IPS-NIHi7 (cell line): ENCODE measurements around the gene NCKIPSD.
A peak's percentile ranks its signal among the peaks of the same experiment; 100 is the strongest.
"Not testable (repeated sequence)": the region's sequence is repeated elsewhere in the genome, so short reads cannot be mapped to it uniquely, and the experiment has no call there.

Experiments used
- DNase-seq: peaks from one replicate; pipeline ENCODE4 v3.0.0; 2012; ENCODE audit warnings: mixed read lengths; ENCODE audit errors: extremely low spot score

The NCKIPSD gene

DNA sequence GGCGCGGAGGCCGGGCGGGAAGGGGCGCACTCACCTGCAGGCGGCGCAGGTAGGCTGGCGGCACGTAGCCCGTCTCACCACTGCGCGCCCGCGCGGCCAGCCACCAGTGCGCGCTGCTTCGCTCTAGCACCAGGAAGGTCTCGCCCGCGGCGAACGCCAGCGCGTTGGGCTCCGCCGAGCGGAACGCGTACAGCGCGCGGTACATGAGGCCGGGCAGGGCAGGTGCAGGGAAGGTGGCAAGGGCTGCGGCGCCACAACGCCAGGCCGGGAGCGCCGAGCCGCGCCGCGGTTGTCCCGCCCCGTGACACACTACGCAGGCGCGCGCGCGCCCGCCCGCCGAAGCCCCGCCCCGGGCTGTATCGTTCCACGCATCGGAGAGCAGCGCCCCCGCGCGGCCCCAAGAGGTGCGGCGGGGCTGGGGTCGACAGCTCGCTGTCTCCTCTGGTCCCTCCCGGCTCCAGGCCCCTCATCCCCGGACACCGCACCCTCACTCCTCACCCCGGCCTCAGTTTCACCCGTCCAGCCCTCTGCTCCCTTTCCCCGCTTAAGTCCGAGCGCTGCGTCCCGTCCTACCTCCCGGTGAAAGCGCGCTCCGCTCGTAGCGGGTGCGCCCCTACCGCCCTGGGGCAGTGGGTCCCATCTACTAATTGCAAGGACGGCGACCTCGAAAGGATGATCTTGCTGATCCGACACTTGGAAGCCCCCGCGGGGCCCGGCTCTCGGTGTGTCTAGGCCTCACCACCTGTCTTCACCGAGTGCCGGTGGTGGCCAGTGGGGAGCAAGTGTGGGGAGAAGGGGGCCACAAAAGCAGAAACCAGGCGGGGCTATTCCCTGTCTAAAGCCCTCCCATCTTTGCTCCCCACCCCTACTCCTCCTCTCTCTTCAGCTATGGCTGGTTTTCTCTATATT lies at the start of gene NCKIPSD:
TSS of gene NCKIPSD (minus strand) at position 313 of the 909 bp plus-strand sequence. CDS start at position 205, 108 bp downstream.
- peak; percentile 95 for DNase-seq

DNA sequence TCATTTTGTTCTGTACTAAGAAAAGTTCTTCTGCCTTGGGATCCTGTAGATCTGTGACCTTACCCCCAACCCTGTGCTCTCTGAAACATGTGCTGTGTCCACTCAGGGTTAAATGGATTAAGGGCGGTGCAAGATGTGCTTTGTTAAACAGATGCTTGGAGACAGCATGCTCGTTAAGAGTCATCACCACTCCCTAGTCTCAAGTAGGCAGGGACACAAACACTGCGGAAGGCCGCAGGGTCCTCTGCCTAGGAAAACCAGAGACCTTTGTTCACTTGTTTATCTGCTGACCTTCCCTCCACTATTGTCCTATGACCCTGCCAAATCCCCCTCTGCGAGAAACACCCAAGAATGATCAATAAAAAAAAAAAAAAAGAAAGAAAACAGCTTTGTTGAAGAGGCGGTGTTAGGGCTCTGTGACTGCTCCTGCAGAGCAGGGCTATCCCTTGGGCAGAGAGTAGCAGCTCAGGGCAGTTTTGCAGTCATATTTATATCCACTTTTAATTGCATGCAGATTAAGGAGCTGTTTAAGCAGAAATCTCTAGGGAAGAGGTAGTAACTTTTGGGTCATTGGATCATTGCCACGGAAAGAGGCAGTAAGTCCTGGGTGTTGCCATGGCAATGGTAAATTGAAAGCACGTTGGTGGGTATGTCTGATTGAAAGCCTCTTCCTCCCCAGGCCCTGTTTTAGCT lies 49.5 kb upstream of the NCKIPSD start:
- not testable (repeated sequence) for DNase-seq

DNA sequence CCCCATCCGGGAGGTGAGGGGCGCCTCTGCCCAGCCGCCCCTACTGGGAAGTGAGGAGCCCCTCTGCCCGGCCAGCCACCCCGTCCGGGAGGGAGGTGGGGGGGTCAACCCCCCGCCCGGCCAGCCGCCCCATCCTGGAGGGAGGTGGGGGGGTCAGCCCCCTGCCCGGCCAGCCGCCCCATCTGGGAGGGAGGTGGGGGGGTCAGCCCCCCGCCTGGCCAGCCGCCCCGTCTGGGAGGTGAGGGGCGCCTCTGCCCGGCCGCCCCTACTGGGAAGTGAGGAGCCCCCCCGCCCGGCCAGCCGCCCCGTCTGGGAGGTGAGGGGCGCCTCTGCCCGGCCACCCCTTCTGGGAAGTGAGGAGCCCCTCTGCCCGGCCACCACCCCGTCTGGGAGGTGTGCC lies 48.8 kb upstream of the NCKIPSD start:
- DNase-seq = not testable (repeated sequence)

DNA sequence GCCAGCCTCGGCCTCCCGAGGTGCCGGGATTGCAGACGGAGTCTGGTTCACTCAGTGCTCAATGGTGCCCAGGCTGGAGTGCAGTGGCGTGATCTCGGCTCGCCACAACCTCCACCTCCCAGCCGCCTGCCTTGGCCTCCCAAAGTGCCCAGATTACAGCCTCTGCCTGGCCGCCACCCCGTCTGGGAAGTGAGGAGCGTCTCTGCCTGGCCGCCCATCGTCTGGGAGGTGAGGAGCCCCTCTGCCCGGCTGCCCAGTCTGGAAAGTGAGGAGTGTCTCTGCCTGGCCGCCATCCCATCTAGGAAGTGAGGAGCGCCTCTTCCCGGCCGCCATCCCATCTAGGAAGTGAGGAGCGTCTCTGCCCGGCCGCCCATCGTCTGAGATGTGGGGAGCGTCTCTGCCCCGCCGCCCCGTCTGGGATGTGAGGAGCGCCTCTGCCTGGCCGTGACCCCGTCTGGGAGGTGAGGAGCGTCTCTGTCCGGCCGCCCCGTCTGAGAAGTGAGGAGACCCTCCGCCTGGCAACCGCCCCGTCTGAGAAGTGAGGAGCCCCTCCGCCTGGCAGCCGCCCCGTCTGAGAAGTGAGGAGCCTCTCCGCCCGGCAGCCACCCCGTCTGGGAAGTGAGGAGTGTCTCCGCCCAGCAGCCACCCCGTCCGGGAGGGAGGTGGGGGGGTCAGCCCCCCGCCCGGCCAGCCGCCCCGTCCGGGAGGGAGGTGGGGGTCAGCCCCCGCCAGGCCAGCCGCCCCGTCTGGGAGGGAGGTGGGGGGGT lies 48.2 kb upstream of the NCKIPSD start:
- DNase-seq = not testable (repeated sequence)

DNA sequence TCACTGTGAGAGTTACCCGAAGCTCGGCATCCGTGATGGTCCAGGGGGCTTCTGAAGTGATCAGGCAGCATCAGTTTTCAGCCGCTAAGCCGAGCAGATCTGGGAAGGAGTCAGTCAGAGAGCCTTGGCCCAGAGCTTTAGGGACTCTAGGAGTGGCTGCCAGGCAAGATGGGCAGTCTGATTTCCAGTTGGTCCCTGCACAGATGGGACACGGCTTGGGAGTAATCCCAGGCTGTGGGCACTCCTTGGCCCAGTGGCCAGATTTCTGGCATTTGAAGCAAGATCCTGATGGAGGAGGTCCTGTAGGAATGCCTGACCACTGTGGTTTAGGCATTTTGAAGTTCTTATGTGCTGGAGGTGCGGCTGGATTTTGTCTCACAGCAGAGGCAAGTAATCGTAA lies 41.8 kb upstream of the NCKIPSD start:
- no peak for DNase-seq

DNA sequence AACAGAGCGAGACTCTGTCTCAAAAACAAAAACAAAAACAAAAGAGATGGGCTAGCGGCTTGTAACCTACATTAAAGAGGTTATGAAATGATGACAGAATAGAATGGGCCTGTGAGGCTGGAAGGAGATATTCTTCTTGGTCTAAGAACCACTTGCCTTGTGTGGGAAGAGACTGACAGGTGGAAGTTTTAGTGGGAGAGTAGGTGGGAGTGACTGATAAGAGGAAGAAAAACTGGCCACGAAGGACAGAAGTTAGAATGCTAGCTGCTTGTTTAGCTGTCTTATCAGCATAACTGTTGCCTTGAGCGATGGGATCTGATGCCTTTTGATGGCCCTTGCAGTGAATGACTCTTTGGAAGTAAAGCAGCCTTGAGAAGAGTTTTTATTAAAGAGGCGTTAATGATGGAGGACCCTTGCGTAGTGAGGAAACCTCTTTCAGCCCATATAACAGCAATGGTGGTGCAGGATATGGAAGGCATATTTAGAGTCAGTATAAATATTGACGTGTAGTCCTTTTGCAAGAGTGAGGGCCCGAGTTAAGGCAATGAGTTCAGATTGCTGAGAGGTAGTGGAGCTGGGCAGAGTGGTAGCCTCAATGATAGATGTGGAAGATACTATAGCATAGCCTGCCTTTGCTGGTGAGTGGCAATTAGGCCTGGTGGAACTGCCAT lies 39.6 kb upstream of the NCKIPSD start:
- DNase-seq = not testable (repeated sequence)

DNA sequence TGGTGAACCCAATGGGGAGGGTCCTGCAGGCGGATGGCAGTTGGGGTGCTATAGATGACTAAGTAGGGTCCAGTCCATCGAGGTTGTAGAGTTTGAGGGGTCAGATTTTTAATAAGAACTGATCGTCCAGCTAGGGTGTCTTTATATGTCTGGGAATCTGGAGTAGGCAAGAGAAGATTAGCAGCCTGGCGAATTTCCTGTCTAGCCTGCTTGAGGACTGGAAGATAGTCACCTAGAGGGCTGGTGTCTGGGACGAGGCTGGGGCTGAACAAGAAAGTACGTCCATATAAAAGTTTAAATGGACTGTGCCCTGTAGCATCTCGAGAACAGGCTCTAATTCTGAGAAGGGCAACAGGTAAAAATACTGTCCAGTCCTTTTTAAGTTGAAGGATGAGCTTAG lies 38.0 kb upstream of the NCKIPSD start:
- DNase-seq = no peak

DNA sequence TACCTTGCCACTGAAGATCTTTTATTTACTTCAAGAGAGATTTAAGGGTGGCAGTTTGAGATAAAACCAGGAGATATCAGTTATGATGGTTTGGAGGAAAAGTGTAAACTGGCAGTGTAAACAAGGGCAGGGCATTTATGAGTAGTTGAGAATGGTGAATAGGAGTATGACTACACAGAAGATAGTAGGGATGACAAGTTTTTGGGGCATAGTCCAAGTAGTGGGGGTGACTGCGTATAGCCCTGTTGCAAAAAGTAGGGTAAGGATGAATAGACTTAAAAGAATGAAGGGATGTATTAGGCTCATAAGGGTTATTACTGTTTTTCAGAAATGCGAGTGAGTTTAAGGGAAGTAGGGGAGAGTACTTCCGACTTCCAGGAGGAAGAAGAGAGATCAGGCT lies 37.6 kb upstream of the NCKIPSD start:
- DNase-seq = not testable (repeated sequence)

DNA sequence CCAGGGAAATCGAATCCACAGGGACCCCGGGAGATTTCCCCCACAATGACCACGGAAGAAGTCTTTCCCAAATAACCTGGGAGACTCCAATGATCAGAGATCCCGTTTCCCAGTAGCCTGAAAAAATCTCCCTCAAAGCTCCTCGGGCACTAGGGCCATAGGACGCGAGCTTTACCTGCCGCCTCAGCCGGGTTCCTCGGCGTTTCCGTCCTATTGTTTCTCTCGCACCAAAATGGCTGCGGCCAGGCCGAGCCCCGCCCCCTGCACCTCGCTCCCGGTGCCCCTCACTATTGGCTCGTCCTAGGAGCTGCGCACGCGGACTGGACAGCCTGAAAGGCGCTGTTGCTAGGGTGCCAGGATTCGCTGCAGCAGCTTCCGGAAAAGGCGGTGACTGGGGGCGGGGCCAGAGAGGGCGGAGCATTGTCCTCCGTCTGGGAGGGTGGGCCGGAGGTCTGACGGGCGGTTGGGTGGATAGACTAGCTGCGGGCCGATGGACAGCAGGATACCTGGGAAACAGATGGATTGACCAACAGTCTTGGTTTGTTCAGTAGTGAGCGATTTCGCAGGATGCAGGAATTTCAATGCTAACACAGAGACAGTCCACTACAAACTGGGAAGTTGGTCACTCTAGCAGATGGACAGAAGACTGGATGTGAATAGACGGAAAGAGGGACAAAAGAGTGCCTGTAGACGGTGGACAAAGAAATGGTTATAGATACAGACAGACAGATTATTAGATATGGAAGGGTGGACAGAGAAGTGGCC lies 31.4 kb upstream of the NCKIPSD start, which contains the start of gene IP6K2:
TSS of gene IP6K2 (minus strand) at position 240 of the 765 bp plus-strand sequence. CDS start 21,930 bp downstream, outside the sequence.
- peak; percentile 99 for DNase-seq

DNA sequence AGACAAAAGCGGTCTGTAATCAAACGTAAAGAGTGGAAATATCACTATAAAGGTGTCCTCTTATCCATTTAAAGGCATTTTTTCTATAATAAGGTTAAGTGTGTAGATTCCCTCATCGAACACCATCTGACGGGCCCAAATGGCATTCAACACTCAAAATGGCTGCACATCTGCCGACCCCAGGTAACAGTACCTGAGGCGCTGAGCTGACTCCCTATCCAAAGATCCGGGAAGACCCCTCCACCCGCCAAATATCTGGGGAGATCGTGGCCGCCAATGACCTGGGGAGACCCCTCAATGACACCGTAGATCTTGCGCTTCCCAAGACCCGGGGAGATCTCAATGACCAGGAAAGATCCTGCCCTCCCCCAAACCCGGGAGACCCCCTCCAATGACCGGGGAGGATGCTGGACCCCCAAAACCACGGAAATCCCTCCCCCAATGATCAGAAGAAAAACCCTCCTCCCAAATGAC lies 30.8 kb upstream of the NCKIPSD start:
- peak; percentile 31 for DNase-seq

DNA sequence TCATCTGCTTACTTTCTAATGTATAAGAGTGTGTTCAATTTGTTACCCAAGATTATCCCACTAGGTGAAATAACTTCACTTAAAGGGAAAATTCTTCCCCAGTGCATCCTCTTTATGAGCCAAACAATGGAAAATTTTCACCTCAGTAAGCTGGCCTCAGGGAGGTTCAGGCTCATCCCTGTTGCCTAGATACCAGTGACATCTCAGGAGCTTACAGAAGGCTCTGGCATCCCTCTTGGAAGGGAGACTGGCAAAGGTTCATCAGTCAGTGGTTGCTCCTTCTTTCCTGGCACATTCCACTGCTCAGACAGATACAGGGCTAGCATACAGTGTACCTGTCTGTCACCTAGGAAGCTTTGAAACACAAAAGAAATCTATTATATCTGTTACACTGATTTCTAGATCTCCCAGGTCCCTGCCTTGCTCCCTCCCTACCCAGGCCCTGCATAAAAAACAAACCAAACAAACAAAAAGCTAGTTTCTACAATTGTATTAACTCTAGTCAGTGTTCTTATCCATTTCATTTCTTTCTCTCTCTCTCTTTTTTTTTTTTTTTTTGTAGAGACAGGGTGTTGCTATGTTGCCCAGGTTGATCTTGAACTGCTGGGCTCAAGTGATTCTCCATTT lies 29.6 kb upstream of the NCKIPSD start:
- no peak for DNase-seq

DNA sequence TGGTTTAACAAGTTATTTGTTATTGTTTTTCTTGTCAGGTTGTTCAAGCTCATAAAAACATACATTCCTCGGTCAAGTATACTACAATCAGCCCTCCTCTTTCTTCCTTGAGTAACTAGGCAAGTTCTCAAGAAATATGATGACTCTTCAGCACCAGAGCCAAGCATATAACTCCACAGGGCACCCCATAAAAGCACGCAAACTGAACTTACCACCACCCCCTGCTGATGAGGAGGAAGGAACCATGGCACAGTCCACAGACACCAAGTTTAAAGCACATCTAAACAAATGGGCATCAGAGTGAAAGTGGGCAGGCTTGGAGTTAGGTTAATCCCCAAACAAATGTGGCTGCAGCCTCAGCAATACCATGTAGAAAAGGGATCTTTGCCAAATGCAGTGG lies 26.0 kb upstream of the NCKIPSD start:
- DNase-seq = no peak

DNA sequence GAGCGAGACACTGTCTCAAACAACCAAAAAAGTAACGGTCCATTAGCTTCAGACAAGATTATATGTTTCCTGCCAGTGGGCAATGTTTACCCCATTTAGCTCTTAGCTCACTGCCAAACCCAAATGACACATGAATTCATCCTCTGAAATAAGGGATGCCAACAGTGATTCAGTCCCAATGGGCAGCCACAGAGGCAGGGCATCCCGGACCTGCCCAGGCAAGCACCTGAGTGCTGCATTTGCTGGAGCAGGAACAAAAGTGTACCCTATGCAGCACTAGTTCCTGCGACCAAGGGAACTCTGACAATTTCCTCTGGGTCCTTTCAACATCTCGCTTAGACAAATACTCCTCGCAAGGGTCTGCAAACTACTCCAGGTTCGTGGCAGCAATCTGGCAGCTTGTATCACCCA lies 23.3 kb upstream of the NCKIPSD start:
- no peak for DNase-seq

DNA sequence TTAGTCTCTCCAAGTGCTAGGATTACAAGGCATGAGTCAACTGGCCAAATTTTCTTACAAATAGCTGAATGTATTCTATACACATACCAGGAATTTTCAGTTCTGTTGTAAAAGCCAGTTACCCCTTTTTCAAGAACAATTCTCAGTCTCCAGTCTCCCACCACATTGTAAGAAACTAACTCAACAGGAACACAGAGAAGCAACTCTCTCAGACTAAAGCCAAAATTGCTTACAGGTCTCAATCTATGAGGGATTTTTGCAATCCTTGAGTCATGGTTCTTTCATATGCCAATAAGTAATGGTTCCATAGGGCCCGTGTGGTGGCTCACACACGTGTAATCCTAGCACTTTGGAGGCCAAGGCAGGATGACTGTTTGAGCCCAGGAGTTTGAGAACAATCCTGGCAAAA lies 22.8 kb upstream of the NCKIPSD start:
- DNase-seq = no peak

DNA sequence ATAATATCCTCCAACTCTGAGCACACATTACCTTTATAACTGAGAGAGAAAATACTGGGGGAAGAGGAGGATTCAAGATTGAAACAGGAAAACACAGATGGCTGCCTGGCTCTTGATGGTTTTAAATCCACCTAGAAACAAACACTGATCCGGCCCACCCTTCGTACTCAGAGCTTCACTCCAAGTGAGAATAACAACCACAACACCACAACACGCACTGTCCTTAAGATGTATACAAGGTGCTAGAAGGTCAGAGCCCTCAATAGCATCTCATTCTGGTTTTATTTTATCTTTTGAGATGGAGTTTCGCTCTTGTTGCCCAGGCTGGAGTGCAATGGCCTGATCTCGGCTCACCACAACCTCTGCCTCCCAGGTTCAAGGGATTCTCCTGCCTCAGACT lies 21.4 kb upstream of the NCKIPSD start:
- no peak for DNase-seq

DNA sequence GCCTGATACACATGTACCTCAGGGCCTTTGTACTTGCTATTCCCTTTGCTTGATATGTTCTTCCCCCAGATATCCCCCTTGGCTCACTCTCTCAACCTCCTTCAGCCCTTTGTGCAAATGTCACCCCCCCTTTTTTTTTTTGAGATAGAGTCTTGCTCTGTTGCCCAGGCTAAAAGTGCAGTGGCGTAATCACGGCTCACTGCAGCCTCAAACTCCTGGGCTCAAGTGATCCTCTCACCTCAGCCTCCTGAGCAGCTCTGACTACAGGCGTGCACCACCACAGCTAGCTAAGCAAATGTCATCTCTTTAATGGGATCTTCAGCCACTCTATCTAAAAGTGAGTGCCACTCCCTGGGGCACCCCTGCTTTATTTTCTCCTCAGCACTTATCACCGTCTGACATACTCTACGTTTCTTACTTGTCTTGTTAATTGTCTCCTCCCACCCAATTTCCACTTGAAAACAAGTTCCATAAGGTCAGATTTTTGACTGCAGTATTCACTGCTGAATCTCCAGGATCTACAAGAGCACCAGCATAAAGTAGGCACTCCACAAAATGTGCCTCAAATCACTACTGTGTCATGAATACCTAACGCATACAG lies 16.7 kb upstream of the NCKIPSD start:
- DNase-seq = no peak

DNA sequence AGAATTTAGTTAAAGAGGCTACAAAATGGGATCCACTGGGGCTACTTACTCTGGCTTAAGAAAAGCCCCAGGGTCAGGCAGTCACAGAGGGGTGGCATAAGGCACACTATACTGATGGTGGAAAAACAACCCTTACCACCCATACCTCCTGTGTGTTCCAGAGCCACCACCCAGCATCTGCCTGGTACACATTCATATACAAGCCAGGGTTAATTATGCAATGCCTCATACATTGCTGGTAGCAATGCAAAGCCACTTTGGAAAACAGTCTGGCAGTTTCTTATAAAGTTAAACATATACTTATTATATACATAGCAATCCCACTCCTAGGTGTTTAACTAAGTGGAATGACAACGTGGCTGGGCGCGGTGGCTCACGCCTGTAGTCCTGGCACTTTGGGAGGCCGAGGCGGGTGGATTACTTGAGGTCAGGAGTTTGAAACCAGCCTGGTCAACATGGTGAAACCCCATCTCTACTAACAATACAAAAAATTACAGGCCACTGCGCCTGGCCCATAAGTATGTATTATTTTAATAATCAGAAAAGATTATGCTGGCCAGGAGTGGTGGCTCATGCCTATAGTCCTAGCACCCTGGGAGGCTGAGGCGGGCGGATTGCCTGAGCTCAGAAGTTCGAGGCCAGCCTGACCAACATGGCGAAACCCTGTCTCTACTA lies 15.2 kb upstream of the NCKIPSD start:
- no peak for DNase-seq

DNA sequence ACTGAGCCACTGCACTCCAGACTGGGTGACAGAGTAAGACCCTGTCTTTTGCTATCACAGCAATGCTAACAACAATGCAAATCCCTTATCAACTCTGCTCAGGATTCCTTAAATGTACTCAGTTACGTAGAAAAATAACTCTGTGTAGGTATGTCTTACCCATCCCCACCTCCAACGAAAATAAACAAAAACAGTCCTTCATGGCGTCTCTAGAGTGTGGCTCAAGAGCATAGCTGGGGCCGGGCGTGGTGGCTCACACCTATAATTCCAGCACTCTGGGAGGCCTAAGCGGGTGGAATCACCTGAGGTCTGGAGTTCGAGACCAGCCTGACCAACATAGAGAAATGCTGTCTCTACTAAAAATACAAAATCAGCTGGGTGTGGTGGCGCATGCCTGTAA lies 13.2 kb upstream of the NCKIPSD start:
- no peak for DNase-seq

DNA sequence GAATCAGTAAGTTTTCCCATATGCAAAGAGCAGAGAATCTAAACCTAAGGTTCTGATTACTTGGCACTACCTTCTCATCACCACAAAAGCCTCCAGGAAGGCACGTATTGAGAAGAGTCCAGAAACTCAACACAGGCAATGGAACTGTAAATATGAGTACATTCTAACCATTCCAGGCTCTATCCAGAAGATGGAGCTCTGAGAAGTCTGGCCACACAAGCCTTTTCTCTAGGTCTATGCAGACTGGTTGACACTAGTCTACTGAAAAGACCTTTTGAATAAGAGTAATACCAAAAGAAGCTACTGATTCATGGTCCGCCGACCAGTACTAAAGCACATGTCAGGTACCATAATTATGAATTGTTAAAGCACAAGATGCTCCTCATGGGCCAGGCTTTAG lies 12.2 kb upstream of the NCKIPSD start:
- DNase-seq = no peak
